Nephron progenitor cell (in vitro differentiated cells): Measurements from ENCODE around the gene LRRC14B.

ENCODE experiments used
- DNase-seq: peaks from one replicate; pipeline ENCODE4 v3.0.0; 2021
- H3K27ac Mint-ChIP-seq: 2 replicates; pipeline ENCODE4 v1.8.0; 2021; ENCODE audit warnings: mild to moderate bottlenecking, moderate library complexity, mixed read lengths
- H3K27me3 Mint-ChIP-seq: 2 replicates; pipeline ENCODE4 v1.8.0; 2021; ENCODE audit warnings: mild to moderate bottlenecking, low read depth, mixed read lengths; ENCODE audit not compliant: poor library complexity
- H3K36me3 Mint-ChIP-seq: 2 replicates; pipeline ENCODE4 v1.8.0; 2021; ENCODE audit warnings: low read depth, mixed read lengths
- H3K4me1 Mint-ChIP-seq: 2 replicates; pipeline ENCODE4 v1.8.0; 2021; ENCODE audit warnings: mixed read lengths
- H3K4me3 Mint-ChIP-seq: 2 replicates; pipeline ENCODE4 v1.8.0; 2021; ENCODE audit warnings: mild to moderate bottlenecking, moderate library complexity, mixed read lengths
- H3K9me3 Mint-ChIP-seq: 2 replicates; pipeline ENCODE4 v1.8.0; 2021; ENCODE audit warnings: mild to moderate bottlenecking, moderate library complexity, mixed read lengths
- CTCF ChIP-seq: fragments of 200-600 bp; sonication (generic); IDR thresholded peaks from 2 replicates; pipeline ENCODE4 v1.5.0; 2021; ENCODE audit warnings: antibody characterized with exemption

LRRC14B gene

GRCh38 chr5:184471-184870, 6.8 kb upstream of the LRRC14B start:
- H3K9me3 Mint-ChIP-seq, result no peaks in the 10 kb centered on the region
- peaks cover 14% of the 10 kb centered on the region for H3K36me3 Mint-ChIP-seq
- H3K27me3 Mint-ChIP-seq, result peaks cover 4% of the 10 kb centered on the region
- no peak for DNase-seq
- H3K4me1 Mint-ChIP-seq, result peaks cover 32% of the 10 kb centered on the region
- no peak overlapping the region for H3K27ac Mint-ChIP-seq
- no peak overlapping the region for H3K4me3 Mint-ChIP-seq
- TF ChIP-seq CTCF, result no peak

GRCh38 chr5:185095-186070, 5.9 kb upstream of the LRRC14B start:
- Mint-ChIP-seq H3K4me1 (peaks cover 29% of the 10 kb centered on the region), H3K27ac (peak overlapping the region; percentile 39)
- TF ChIP-seq CTCF, result no peak

GRCh38 chr5:186091-187041, 4.9 kb upstream of the LRRC14B start:
- DNase-seq, result no peak

More at GRCh38 chr5:185095-186070, 5.9 kb upstream of the LRRC14B start:
- Mint-ChIP-seq H3K36me3 (peaks cover 9% of the 10 kb centered on the region), H3K4me3 (no peak overlapping the region), H3K27me3 (peaks cover 6% of the 10 kb centered on the region), H3K9me3 (no peaks in the 10 kb centered on the region)
- no peak for DNase-seq

GRCh38 chr5:187042-187431, 4.3 kb upstream of the LRRC14B start:
- no peak overlapping the region for H3K27ac Mint-ChIP-seq
- no peaks in the 10 kb centered on the region for H3K9me3 Mint-ChIP-seq
- no peak for DNase-seq
- no peak for TF ChIP-seq CTCF
- H3K36me3 Mint-ChIP-seq, result peaks cover 6% of the 10 kb centered on the region
- peaks cover 5% of the 10 kb centered on the region for H3K27me3 Mint-ChIP-seq
- no peak overlapping the region for H3K4me3 Mint-ChIP-seq
- H3K4me1 Mint-ChIP-seq, result peaks cover 24% of the 10 kb centered on the region

More at GRCh38 chr5:186091-187041, 4.9 kb upstream of the LRRC14B start:
- Mint-ChIP-seq H3K27ac (no peak overlapping the region), H3K4me3 (no peak overlapping the region), H3K4me1 (peaks cover 24% of the 10 kb centered on the region), H3K9me3 (no peaks in the 10 kb centered on the region), H3K27me3 (peaks cover 5% of the 10 kb centered on the region), H3K36me3 (peaks cover 9% of the 10 kb centered on the region)
- no peak for TF ChIP-seq CTCF

- Mint-ChIP-seq H3K4me1 (peaks cover 24% of the 10 kb centered on the region), H3K36me3 (no peaks in the 10 kb centered on the region), H3K27ac (no peak overlapping the region), H3K4me3 (no peak overlapping the region), H3K27me3 (peaks cover 5% of the 10 kb centered on the region), H3K9me3 (no peaks in the 10 kb centered on the region)
- no peak for TF ChIP-seq CTCF
- no peak for DNase-seq
Observed at GRCh38 chr5:187617-188451, 3.5 kb upstream of the LRRC14B start.
